A549 (cell line): ENCODE results near the gene WFDC5.

ENCODE experiments used
- CTCF ChIP-seq: fragments of >200 bp; sonication (Bioruptor Twin); formaldehyde crosslinking; IDR thresholded peaks from 3 replicates; pipeline ENCODE4 v1.5.1; 2016
- ESRRA ChIP-seq: fragments of 150-350 bp; IDR thresholded peaks from 2 replicates; pipeline ENCODE4 v1.6.1; 2014; ENCODE audit warnings: mild to moderate bottlenecking, low read length, borderline replicate concordance
- HDAC2 ChIP-seq: fragments of 200-600 bp; sonication (generic); IDR thresholded peaks from 2 replicates; pipeline ENCODE4 v1.6.1; 2016
- MAX ChIP-seq: IDR thresholded peaks from 2 replicates; pipeline ENCODE4 v1.6.1; 2012
- RAD21 ChIP-seq, 2 experiments: fragments of >200 bp in 1 of 2; sonication (Bioruptor Twin) in 1 of 2; formaldehyde crosslinking in 1 of 2; IDR thresholded peaks in 1 of 2; conservative IDR thresholded peaks in 1 of 2; 2 replicates in 1 of 2; 3 replicates in 1 of 2; pipeline ENCODE4 v1.6.1; 2012 to 2018; ENCODE audit warnings: inconsistent platforms in 1 of 2
- USF2 ChIP-seq: fragments of 450-650 bp; IDR thresholded peaks from 2 replicates; pipeline ENCODE4 v1.6.1; 2014; ENCODE audit warnings: antibody characterized with exemption

GRCh38 chr20:45104786-45105185, 10.2 kb downstream of the WFDC5 start:
- no peak for TF ChIP-seq ESRRA
- TF ChIP-seq CTCF: no peak
- TF ChIP-seq RAD21 (conservative IDR thresholded peaks at IDR 0.05 in 1 of 2, IDR thresholded peaks at IDR 0.05 in 1 of 2): no peak
- no peak for TF ChIP-seq MAX
- no peak for TF ChIP-seq HDAC2
- no peak for TF ChIP-seq USF2
